Esophagus muscularis mucosa (tissue), 4 donors: ENCODE data around the gene ZDHHC22. TPM values are rescaled to one million over a fixed set of nuclear protein-coding genes. Genes with fewer than 3 reads are reported as not detected.
A peak's percentile ranks its signal among the peaks of the same experiment; 100 is the strongest.

Source experiments
- DNase-seq: peaks from one replicate; pipeline ENCODE4 v3.0.0-alpha.2; 2017; ENCODE audit errors: extremely low spot score
- H3K27ac ChIP-seq, 4 donors: fragments of 200-600 bp; sonication (generic); replicated peaks in 1 of 4; 1 replicate in 3 of 4; 2 replicates in 1 of 4; pipeline ENCODE4 v1.5.1; 2016 to 2019; ENCODE audit warnings: mild to moderate bottlenecking in 1 of 4
- H3K27me3 ChIP-seq, 4 donors: fragments of 200-600 bp; sonication (generic); one replicate each; pipeline versions ENCODE4 v1.5.1 to v1.6.0; 2016 to 2019
- H3K36me3 ChIP-seq, 4 donors: fragments of 200-600 bp; sonication (generic); one replicate each; pipeline ENCODE4 v1.5.1; 2016 to 2019
- H3K4me1 ChIP-seq, 4 donors: fragments of 200-600 bp; sonication (generic); one replicate each; pipeline ENCODE4 v1.5.1; 2016 to 2019
- H3K4me3 ChIP-seq, 4 donors: fragments of 200-600 bp; sonication (generic); 1 replicate in 2 of 4; 2 replicates in 2 of 4; pipeline ENCODE4 v1.5.1; 2016 to 2019; ENCODE audit warnings: mild to moderate bottlenecking in 4 of 4, moderate library complexity in 1 of 4
- H3K9me3 ChIP-seq, 4 donors: fragments of 200-600 bp; sonication (generic); 1 replicate in 3 of 4; 2 replicates in 1 of 4; pipeline ENCODE4 v1.5.1; 2016 to 2019
- CTCF ChIP-seq, 3 experiments: fragments of 200-600 bp in 2 of 3; fragments of 450-650 bp in 1 of 3; sonication (generic) in 2 of 3; IDR thresholded peaks; one replicate each; pipeline ENCODE4 v1.5.1; 2017 to 2019; ENCODE audit warnings: antibody characterized with exemption in 3 of 3, mild to moderate bottlenecking in 2 of 3, moderate library complexity in 1 of 3
- EP300 ChIP-seq: sonication (generic); formaldehyde crosslinking; IDR thresholded peaks from one replicate; pipeline ENCODE4 v1.6.1; 2017; ENCODE audit warnings: antibody characterized with exemption
- POLR2A ChIP-seq: fragments of 450-650 bp; IDR thresholded peaks from one replicate; pipeline ENCODE4 v1.6.1; 2017; ENCODE audit warnings: antibody characterized with exemption, moderate library complexity, mild to moderate bottlenecking, low read depth
- POLR2AphosphoS5 ChIP-seq, 2 donors: sonication (generic); formaldehyde crosslinking; IDR thresholded peaks; one replicate each; pipeline ENCODE4 v1.6.1; 2017; ENCODE audit warnings: antibody characterized with exemption in 2 of 2
- WGBS: methylation state at CpG from one replicate; pipeline ENCODE4 v1.1.5; 2018; 5-methylcytosine and 5-hydroxymethylcytosine counted together
- intact Hi-C: fragments of 100-400 bp; cut with DNase I; formaldehyde crosslinking; loops from one replicate; pipeline ENCODE4 v1.15.1; 2023
- total RNA-seq, 4 donors: library from RNA; depleted of rRNA; stranded (reverse); fragments of >200 nt; gene quantifications; one replicate each; pipeline versions ENCODE4 v1.1.0 to v1.2.1, GENCODE V29; 2016

The ZDHHC22 gene
- total RNA-seq, 4 donors from 2014 or later: 0.13 TPM; not detected in 3

DNA sequence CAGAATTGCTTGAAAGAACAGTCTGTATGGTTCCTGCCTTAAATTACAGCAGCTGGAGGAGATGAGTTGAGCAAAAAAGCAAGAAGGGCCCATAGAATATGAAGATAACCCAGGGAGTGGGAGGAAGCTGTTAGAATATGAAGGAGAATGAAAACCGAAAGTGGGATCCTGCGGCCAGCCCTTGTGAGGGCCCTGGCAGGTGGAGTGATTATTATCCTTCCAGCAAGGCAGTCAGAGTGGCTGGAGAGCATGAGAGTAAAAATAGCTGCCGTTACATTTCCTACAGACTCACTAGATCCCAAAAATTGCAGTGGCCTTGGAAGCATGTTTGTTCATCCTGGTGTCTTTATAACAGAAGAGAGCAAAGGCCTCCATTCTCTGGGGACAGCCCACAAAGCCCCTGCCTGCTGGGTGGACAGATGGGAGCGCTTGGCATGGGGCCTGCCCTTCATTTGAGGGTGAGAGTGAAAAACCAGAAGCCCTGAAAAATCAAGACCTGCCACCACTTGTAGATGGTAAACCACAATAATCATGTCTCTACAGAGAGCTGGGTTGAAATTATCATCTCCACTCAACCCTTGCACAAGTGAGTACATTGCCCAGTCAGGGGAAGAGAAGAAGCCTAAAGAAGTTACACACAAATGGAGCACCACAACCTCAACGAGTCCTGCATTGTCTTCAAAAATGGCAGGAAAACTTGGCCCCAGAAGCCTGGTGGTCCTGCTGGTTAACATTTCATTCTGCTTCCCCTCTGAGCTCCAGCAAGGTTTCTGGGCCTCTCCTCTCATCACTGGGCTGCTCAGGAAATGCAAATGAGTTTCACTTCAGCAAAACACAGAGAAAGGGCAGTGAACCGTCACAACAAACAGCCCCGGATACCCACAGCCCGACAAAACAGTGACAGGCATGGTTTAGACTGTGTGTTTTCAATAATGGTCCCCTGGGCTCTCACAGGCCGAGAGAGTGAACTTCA is 20.5 kb downstream of the ZDHHC22 start:
- no peak for TF ChIP-seq POLR2A
- no peak for TF ChIP-seq CTCF (IDR thresholded peaks at IDR 0.05)
- no peak for TF ChIP-seq EP300
- no peak for TF ChIP-seq POLR2AphosphoS5 (IDR thresholded peaks at IDR 0.05)
- WGBS: 53% methylated on average over 9 of the region's 9 CpGs
- no peak for DNase-seq
- Histone ChIP-seq H3K4me3 (no peak overlapping the region), H3K9me3 (no peaks in the 10 kb centered on the region), H3K36me3 (peaks cover 0 to 42% (median 13%) of the 10 kb centered on the region in 4 donors), H3K27ac (peak overlapping the region; percentile 29 to 51 (median 39)), H3K27me3 (peaks cover 0 to 8% (median 3%) of the 10 kb centered on the region in 4 donors), H3K4me1 (peaks cover 33 to 54% (median 36%) of the 10 kb centered on the region in 4 donors)
- intact Hi-C loops: no loop called here

- TF ChIP-seq CTCF (IDR thresholded peaks at IDR 0.05): no peak
- no peak for TF ChIP-seq POLR2A
- no peak for TF ChIP-seq POLR2AphosphoS5 (IDR thresholded peaks at IDR 0.05)
- no peak for TF ChIP-seq EP300
- H3K27ac ChIP-seq: no peak overlapping the region
- no peak overlapping the region for H3K4me3 ChIP-seq
- 91% methylated on average over 7 of the region's 7 CpGs for WGBS
- no peak for DNase-seq
- peaks cover 26 to 42% (median 30%) of the 10 kb centered on the region in 4 donors for H3K4me1 ChIP-seq
- peaks cover under 1 to 54% (median 21%) of the 10 kb centered on the region in 4 donors for H3K36me3 ChIP-seq
- no peaks in the 10 kb centered on the region for H3K9me3 ChIP-seq
- H3K27me3 ChIP-seq: no peaks in the 10 kb centered on the region
- intact Hi-C loops: no loop called here
These were observed 21.7 kb downstream of the ZDHHC22 start for GRCh38 chr14:77119851-77120250.

DNA sequence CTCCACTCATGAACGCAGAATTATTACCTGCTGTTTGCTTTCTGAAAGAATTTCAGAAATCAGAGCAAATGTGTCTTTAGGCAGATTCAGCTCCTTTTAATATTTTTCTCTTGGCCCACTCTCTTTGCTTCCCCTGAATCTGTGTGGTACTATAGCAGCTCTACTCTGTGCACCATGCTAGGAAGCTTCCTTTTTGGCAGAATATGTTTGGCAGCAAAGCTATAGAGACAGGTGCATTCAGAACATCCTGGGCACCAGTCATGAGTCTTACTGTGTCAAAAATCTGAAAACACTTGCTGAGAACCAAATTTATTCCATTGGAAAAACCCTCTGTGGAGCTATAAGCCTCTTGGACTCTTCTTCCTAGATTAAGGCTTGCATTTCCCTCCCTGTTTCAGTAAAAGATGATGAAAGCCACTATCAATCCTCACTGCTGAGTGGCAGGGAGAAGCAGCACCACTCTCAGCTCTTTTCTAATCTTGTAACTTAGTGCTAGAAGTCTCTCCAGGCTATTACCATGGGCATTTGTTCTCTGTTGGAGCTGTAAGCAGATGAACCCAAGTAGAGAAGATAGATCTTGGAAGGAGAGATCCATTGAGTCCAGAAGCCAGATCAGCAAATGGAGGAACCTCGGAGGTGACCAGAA is 25.3 kb downstream of the ZDHHC22 start:
- no peak overlapping the region for H3K27ac ChIP-seq
- peaks cover 12 to 22% (median 16%) of the 10 kb centered on the region in 4 donors for H3K4me1 ChIP-seq
- no peak for DNase-seq
- intact Hi-C loops: no loop called here
- H3K27me3 ChIP-seq: no peaks in the 10 kb centered on the region
- 98% methylated on average over 2 of the region's 2 CpGs for WGBS
- no peak overlapping the region for H3K4me3 ChIP-seq
- TF ChIP-seq POLR2A (no peak), CTCF (IDR thresholded peaks at IDR 0.05) (no peak), POLR2AphosphoS5 (IDR thresholded peaks at IDR 0.05) (no peak), EP300 (no peak)
- no peaks in the 10 kb centered on the region for H3K9me3 ChIP-seq
- H3K36me3 ChIP-seq: peaks cover 15 to 84% (median 46%) of the 10 kb centered on the region in 4 donors

GRCh38 chr14:77114609-77115008 is 27.0 kb downstream of the ZDHHC22 start:
- Histone ChIP-seq H3K4me1 (peaks cover 24 to 32% (median 25%) of the 10 kb centered on the region in 4 donors), H3K27me3 (no peaks in the 10 kb centered on the region), H3K36me3 (peaks cover 15 to 88% (median 54%) of the 10 kb centered on the region in 4 donors), H3K4me3 (no peak overlapping the region), H3K27ac (no peak overlapping the region), H3K9me3 (no peaks in the 10 kb centered on the region)
- 93% methylated on average over 4 of the region's 4 CpGs for WGBS
- intact Hi-C loops: no loop called here
- DNase-seq: no peak
- TF ChIP-seq POLR2A (no peak), CTCF (IDR thresholded peaks at IDR 0.05) (no peak), EP300 (no peak), POLR2AphosphoS5 (IDR thresholded peaks at IDR 0.05) (no peak)
